ENCODE measurements around the gene OPCML. TPM values are rescaled to one million over a fixed set of nuclear protein-coding genes. Genes with fewer than 3 reads are reported as not detected.

OPCML gene
- polyA plus RNA-seq, 5 donors: 0.76 to 4.7 (median 1.5) TPM

DNA sequence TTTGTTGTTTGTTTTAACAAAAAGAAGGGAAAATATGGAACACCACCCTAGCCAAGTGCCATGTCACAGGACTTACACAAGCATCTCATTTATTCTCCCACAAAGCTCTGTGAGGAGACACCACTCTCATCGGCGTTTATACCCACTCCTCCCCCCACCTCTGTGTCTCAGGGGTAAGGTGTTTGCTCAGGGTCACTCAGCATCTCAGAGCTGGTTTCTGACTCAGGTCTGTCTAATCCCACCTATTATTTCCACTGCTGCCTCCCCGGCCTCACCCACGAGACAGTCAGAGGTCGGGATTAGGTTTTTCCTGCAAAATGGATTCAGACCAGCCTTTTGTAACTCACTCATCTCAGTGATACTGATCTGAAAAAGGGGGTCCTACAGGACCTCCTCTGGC is 786.0 kb downstream of the OPCML start:
- DNase-seq: no peak

- no peak for DNase-seq
Observed at GRCh38 chr11:132745306-132745705, 787.0 kb downstream of the OPCML start.

GRCh38 chr11:132744771-132745170 is 787.5 kb downstream of the OPCML start:
- no peak for DNase-seq

DNA sequence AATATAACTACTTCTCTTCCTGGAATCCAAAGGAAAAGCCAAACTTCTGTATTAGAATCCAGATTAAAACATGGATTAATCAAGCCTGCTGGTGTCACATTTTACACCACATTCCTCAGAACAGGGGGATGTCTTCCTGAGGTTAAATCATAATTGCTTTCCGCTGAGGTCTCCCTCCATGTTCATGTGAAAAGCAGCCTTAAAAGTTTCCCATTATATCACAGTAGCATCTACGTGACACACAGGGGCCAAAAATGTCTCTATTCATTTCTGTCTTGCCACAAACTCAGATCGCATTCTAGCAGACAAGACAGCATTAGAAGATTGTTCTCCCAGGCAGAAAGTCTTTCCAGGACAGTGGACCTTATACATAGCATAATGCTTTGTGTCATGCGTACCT is 788.7 kb downstream of the OPCML start:
- DNase-seq: no peak

DNA sequence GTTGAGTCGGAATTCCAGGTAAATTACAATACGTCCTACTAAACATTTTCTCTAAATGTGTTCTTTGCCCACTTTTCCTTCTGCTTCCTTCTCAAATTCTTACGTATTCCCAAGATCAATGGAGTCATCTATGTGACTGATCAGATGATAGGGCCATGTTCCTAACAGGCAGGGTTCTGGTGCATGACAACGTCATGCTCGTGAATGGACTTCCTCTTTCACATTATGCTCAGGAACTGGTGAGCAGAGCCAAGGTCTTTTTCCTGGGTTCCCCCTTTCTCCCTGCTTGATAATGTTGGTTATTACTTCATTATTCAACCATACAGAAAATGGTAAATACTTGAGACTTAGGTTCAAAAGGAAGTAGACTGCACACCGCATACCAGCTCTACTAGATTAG is 789.4 kb downstream of the OPCML start:
- DNase-seq: no peak

GRCh38 chr11:132734217-132734616 is 798.1 kb downstream of the OPCML start:
- DNase-seq: no peak

DNA sequence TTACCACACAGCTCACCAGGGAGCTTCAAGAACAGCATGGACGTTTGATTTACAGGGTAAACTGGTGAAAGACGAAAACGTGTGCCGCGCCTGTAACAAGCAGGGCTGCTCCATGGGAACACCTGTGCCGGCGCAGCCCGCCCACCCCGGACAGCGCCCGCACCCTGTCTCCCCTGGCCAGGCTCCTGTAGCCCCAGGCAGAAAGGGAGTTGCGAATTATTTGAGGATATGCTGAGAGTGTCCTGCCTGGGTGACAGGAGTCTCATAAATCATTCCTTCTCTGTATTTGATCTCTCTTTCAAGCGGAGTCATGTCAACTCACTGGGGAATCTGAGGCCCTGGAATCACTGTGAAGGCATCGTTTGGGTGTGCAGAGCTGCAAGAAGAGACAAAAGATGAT is 804.3 kb downstream of the OPCML start:
- no peak for DNase-seq

DNA sequence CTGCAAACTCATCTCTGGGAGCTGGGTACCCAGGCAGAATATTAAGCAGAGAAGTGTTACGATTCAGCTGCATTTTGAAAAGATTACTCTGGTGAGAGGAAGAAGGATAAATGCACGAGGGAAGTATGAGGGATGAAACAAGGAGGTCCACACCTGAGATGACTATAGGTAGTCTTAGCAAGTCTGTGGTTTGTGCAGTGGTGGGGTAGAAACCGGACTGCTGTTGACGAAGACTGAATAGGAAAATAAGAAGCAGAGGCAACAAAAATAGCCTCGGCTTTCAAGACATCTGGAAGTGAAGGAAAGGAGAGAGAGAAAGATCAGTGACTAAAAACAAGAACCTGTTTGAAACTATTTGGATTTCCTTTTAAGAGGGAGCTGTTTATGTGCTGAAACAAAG is 810.8 kb downstream of the OPCML start:
- no peak for DNase-seq

DNA sequence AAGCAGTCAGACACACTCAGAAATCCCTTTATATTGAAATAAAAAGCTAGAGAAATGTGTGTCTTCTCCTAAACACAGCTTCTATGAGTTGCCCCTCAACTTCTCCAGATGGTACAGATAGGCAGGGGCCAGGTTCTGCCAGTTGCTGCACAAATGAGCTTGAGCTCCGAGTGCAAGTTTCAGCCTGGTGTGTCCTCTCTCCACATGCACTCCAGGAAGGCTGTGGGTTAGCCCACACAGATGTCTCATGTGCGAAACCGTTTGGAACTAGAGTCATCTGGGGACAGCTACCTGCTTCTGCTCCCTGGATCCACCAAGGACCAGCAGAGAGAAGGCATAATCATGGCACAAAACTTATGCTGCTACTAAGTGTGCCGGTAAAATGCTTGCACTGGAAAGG is 812.6 kb downstream of the OPCML start:
- no peak for DNase-seq

GRCh38 chr11:132718711-132719671 is 813.3 kb downstream of the OPCML start:
- DNase-seq: no peak

- DNase-seq: no peak
Observed at GRCh38 chr11:132717824-132718223, 814.5 kb downstream of the OPCML start.

DNA sequence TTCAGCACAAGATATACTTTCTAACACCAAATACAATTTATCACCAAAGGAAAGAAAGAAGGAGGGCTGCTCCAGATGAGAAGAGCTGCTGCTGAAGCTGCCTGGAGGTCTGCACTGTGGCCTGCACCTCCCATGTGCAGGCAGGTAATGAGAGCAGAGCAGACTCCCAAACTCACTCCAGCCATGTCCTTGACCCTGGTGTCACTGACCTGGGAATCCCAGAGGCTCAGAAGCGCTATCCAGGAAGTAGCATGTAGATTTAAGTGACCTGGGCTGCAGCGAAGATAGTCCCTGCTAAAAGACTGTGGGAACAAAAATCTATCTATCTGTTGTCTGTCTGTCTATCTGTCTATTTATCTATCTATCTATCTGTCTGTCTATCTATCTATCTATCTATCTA is 816.3 kb downstream of the OPCML start:
- no peak for DNase-seq

- DNase-seq: no peak
Observed at GRCh38 chr11:132714859-132715440, 817.4 kb downstream of the OPCML start.

- DNase-seq: no peak
Observed at GRCh38 chr11:132712466-132712865, 819.8 kb downstream of the OPCML start.

- peak; percentile 34 to 39 for DNase-seq
Observed at GRCh38 chr11:132704781-132705375, 827.4 kb downstream of the OPCML start.

GRCh38 chr11:132692891-132693290 is 839.4 kb downstream of the OPCML start:
- DNase-seq: no peak

DNA sequence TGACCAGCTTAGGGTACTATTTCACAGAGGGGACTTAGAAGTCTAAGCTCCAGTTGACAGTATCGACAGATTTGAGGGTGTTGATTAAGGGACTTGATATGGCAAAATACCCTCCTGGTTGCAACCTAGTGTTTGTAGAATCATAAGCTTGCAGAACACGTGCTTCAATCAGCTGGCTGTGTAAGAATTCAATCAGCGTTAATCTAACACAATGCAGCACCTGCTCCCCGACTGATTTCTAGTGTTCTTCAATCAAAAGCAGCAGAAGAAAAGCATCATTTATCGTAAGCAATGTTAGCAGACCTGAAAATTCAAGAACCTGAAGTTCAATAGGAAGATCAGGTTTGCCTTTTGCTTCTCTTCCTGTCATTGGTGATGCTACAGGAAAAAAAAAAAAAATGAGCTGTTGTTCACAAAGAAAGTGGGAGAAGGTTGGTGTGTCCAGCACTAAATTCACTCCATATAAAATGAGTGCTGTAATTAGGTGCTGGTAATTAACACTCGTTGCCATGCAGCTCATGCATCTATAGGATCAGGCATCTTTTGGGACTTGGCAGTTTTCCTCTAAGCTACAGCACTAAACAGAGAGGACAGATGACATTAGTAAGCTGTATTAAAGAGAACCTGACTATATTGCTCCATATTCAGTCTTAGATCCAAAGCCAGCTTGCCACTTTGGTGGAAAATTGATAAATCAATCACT is 840.3 kb downstream of the OPCML start:
- DNase-seq: no peak

DNA sequence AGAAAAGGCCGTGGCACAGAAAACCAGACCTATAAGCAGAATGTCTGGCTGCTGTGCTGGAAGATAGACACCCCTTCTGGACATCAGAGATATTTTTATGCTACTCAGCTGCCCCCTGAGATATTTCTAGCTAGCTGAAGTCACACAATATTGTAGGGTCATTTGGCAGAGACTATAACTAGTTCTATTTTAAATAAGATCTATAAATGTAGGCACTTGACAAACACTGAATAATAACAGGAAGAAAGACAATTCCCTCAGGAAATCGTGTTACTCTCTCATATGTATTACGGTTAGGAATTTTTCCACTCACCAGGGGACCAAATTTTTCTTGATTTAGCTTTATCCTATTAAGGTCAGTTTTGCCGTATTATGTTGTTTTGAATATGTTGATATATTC is 845.4 kb downstream of the OPCML start:
- DNase-seq: no peak

GRCh38 chr11:132685174-132685611 is 847.1 kb downstream of the OPCML start:
- no peak for DNase-seq

- no peak for DNase-seq
Observed at GRCh38 chr11:132683602-132684001, 848.7 kb downstream of the OPCML start.

- no peak for DNase-seq
Observed at GRCh38 chr11:132681971-132682370, 850.3 kb downstream of the OPCML start.

GRCh38 chr11:132680584-132680983 is 851.7 kb downstream of the OPCML start:
- DNase-seq: no peak

All from right lung (tissue), 5 donors.